GM12878 (cell line): Measurements from ENCODE around the gene SPATA3.

Experiments used
- BHLHE40 ChIP-seq, 2 experiments: fragments of 450-650 bp in 1 of 2; IDR thresholded peaks; 2 replicates each; pipeline ENCODE4 v1.6.1; 2011 to 2017; ENCODE audit warnings: low read depth in 2 of 2, borderline replicate concordance in 1 of 2, improper control_type of control experiment in 1 of 2, low read length in 1 of 2, mild to moderate bottlenecking in 1 of 2
- JUNB ChIP-seq: IDR thresholded peaks from 2 replicates; pipeline ENCODE4 v1.6.1; 2016; ENCODE audit warnings: antibody characterized with exemption, mild to moderate bottlenecking

DNA sequence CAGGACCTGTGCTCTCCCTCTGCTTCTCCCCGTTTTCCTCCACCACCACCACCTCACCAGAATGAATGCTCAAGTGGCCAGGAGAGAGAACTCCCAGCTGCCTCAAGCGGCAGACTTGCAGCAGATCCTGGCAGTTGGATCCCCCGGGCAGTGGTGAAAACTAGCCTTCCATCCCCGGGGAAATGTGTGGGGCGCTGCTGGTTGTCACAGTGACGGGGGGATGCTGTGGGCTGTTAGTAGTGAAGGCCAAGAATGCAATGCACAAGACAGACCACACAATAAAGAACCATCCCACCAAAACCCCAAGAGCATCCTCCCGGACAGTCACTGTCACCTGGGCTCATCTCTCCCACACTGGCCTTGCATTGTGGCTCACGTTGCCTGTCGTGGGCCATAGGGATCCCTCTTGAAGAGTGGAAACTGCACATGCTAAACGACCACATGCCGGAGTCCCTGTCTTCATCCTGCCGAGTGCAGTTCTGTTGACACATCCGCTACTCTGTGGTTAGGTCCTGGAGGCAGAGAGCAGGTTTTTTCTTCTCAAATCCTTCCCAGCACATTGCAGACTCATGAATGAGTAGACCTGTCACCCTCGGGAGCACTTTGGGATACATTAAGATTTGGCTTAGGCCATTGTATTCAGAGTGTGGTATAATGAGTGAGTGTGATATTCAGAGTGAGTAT is 13.5 kb downstream of the SPATA3 start:
- TF ChIP-seq JUNB = no peak
- no peak for TF ChIP-seq BHLHE40 (IDR thresholded peaks at IDR 0.05; ENCODE audit: borderline replicate concordance in 1 of 2, low read depth in 2 of 2, low read length in 1 of 2)
